Activated CD4-positive, alpha-beta T cell treated with anti-CD3 and anti-CD28 coated beads, Interleukin-2, amount 10 ng/mL, durations not matched to agents 24 days and 14 days (primary cell): ENCODE measurements around the gene MGAM2. TPM values are rescaled to one million over a fixed set of nuclear protein-coding genes. Genes with fewer than 3 reads are reported as not detected.
"Not testable (repeated sequence)": the region's sequence is repeated elsewhere in the genome, so short reads cannot be mapped to it uniquely, and the experiment has no call there.

ENCODE experiments used
- DNase-seq: peaks from one replicate; pipeline ENCODE4 v3.0.0; 2022
- H3K27ac Mint-ChIP-seq: one replicate; pipeline ENCODE4 v1.8.0; 2022; ENCODE audit warnings: mild to moderate bottlenecking, mixed read lengths
- H3K27me3 Mint-ChIP-seq: one replicate; pipeline ENCODE4 v1.8.0; 2022; ENCODE audit warnings: mixed read lengths
- H3K36me3 Mint-ChIP-seq: one replicate; pipeline ENCODE4 v1.8.0; 2022; ENCODE audit warnings: low read depth, mild to moderate bottlenecking, mixed read lengths
- H3K4me1 Mint-ChIP-seq: one replicate; pipeline ENCODE4 v1.8.0; 2021; ENCODE audit warnings: mixed read lengths
- H3K4me3 Mint-ChIP-seq: one replicate; pipeline ENCODE4 v1.8.0; 2022; ENCODE audit warnings: mild to moderate bottlenecking, moderate library complexity, mixed read lengths
- H3K9me3 Mint-ChIP-seq: one replicate; pipeline ENCODE4 v1.8.0; 2021; ENCODE audit warnings: mixed read lengths
- intact Hi-C: fragments of 100-400 bp; cut with micrococcal nuclease; formaldehyde crosslinking; loops from one replicate; pipeline ENCODE4 v1.15.1; 2023
- total RNA-seq: library from RNA; stranded (reverse); gene quantifications from 2 replicates; pipeline ENCODE4 v1.2.3, GENCODE V29; 2022

MGAM2 gene
- total RNA-seq: not detected in 2 replicates

GRCh38 chr7:142111499-142111898 lies at the start of gene MGAM2:
TSS of gene MGAM2 (plus strand) at chr7:142111718. CDS start at chr7:142116874, 5,156 bp downstream.
- Mint-ChIP-seq H3K27ac (no peak within 1 kb of the TSS), H3K4me1 (no peaks in the 10 kb centered on the region), H3K27me3 (peaks cover 4% of the 10 kb centered on the region), H3K9me3 (no peaks in the 10 kb centered on the region), H3K4me3 (no peak within 1 kb of the TSS), H3K36me3 (no peaks in the 10 kb centered on the region)
- no peak for DNase-seq
- intact Hi-C loops: no loop called here

GRCh38 chr7:142063551-142064442 lies 47.7 kb upstream of the MGAM2 start:
- Mint-ChIP-seq H3K27ac (no peak overlapping the region), H3K4me1 (no peaks in the 10 kb centered on the region), H3K27me3 (no peaks in the 10 kb centered on the region), H3K4me3 (no peak overlapping the region), H3K36me3 (no peaks in the 10 kb centered on the region), H3K9me3 (no peaks in the 10 kb centered on the region)
- intact Hi-C loops: no loop called here
- no peak for DNase-seq

GRCh38 chr7:142066536-142066935 lies 45.0 kb upstream of the MGAM2 start:
- Mint-ChIP-seq H3K4me3 (no peak overlapping the region), H3K36me3 (no peaks in the 10 kb centered on the region), H3K27me3 (no peaks in the 10 kb centered on the region), H3K9me3 (no peaks in the 10 kb centered on the region), H3K27ac (no peak overlapping the region), H3K4me1 (no peaks in the 10 kb centered on the region)
- DNase-seq: no peak
- intact Hi-C loops: no loop called here

- H3K27me3 Mint-ChIP-seq: peaks cover 2% of the 10 kb centered on the region
- H3K27ac Mint-ChIP-seq: no peak overlapping the region
- no peak for DNase-seq
- intact Hi-C loops: no loop called here
- no peaks in the 10 kb centered on the region for H3K36me3 Mint-ChIP-seq
- no peak overlapping the region for H3K4me3 Mint-ChIP-seq
- H3K9me3 Mint-ChIP-seq: no peaks in the 10 kb centered on the region
- H3K4me1 Mint-ChIP-seq: no peaks in the 10 kb centered on the region
These were observed 33.8 kb upstream of the MGAM2 start for GRCh38 chr7:142077762-142078161.

GRCh38 chr7:142083605-142084004 lies 27.9 kb upstream of the MGAM2 start:
- no peak overlapping the region for H3K4me3 Mint-ChIP-seq
- H3K4me1 Mint-ChIP-seq: no peaks in the 10 kb centered on the region
- H3K36me3 Mint-ChIP-seq: no peaks in the 10 kb centered on the region
- H3K27me3 Mint-ChIP-seq: no peaks in the 10 kb centered on the region
- no peaks in the 10 kb centered on the region for H3K9me3 Mint-ChIP-seq
- no peak overlapping the region for H3K27ac Mint-ChIP-seq
- no peak for DNase-seq
- intact Hi-C loops: no loop called here

- H3K9me3 Mint-ChIP-seq: no peaks in the 10 kb centered on the region
- H3K4me3 Mint-ChIP-seq: no peak overlapping the region
- H3K4me1 Mint-ChIP-seq: no peaks in the 10 kb centered on the region
- no peaks in the 10 kb centered on the region for H3K36me3 Mint-ChIP-seq
- no peak overlapping the region for H3K27ac Mint-ChIP-seq
- no peak for DNase-seq
- intact Hi-C loops: no loop called here
- H3K27me3 Mint-ChIP-seq: no peaks in the 10 kb centered on the region
These were observed 26.1 kb upstream of the MGAM2 start for GRCh38 chr7:142085428-142085827.

GRCh38 chr7:142088022-142088714 lies 23.4 kb upstream of the MGAM2 start:
- DNase-seq: no peak
- no peaks in the 10 kb centered on the region for H3K36me3 Mint-ChIP-seq
- H3K9me3 Mint-ChIP-seq: no peaks in the 10 kb centered on the region
- intact Hi-C loops: no loop called here
- H3K27ac Mint-ChIP-seq: no peak overlapping the region
- no peak overlapping the region for H3K4me3 Mint-ChIP-seq
- H3K4me1 Mint-ChIP-seq: no peaks in the 10 kb centered on the region
- H3K27me3 Mint-ChIP-seq: no peaks in the 10 kb centered on the region

- no peak overlapping the region for H3K4me3 Mint-ChIP-seq
- no peaks in the 10 kb centered on the region for H3K36me3 Mint-ChIP-seq
- H3K27me3 Mint-ChIP-seq: no peaks in the 10 kb centered on the region
- intact Hi-C loops: no loop called here
- H3K27ac Mint-ChIP-seq: no peak overlapping the region
- DNase-seq: no peak
- H3K9me3 Mint-ChIP-seq: no peaks in the 10 kb centered on the region
- H3K4me1 Mint-ChIP-seq: no peaks in the 10 kb centered on the region
These were observed 22.5 kb upstream of the MGAM2 start for GRCh38 chr7:142089035-142089434.

GRCh38 chr7:142091961-142092360 lies 19.6 kb upstream of the MGAM2 start:
- no peak for DNase-seq
- Mint-ChIP-seq H3K4me3 (no peak overlapping the region), H3K27ac (no peak overlapping the region), H3K36me3 (no peaks in the 10 kb centered on the region), H3K9me3 (no peaks in the 10 kb centered on the region), H3K27me3 (no peaks in the 10 kb centered on the region), H3K4me1 (no peaks in the 10 kb centered on the region)
- intact Hi-C loops: no loop called here

GRCh38 chr7:142094861-142095260 lies 16.7 kb upstream of the MGAM2 start:
- H3K4me1 Mint-ChIP-seq: no peaks in the 10 kb centered on the region

GRCh38 chr7:142097571-142097970 lies 13.9 kb upstream of the MGAM2 start:
- intact Hi-C loops: no loop called here
- Mint-ChIP-seq H3K9me3 (no peaks in the 10 kb centered on the region), H3K27me3 (no peaks in the 10 kb centered on the region), H3K36me3 (no peaks in the 10 kb centered on the region), H3K4me1 (peaks cover 2% of the 10 kb centered on the region), H3K27ac (no peak overlapping the region), H3K4me3 (no peak overlapping the region)
- no peak for DNase-seq

More at GRCh38 chr7:142094861-142095260, 16.7 kb upstream of the MGAM2 start:
- no peaks in the 10 kb centered on the region for H3K27me3 Mint-ChIP-seq
- DNase-seq: no peak
- H3K36me3 Mint-ChIP-seq: no peaks in the 10 kb centered on the region
- intact Hi-C loops: no loop called here
- H3K9me3 Mint-ChIP-seq: no peaks in the 10 kb centered on the region
- no peak overlapping the region for H3K27ac Mint-ChIP-seq
- H3K4me3 Mint-ChIP-seq: no peak overlapping the region

- Mint-ChIP-seq H3K27me3 (no peaks in the 10 kb centered on the region), H3K36me3 (no peaks in the 10 kb centered on the region), H3K4me3 (no peak overlapping the region), H3K9me3 (no peaks in the 10 kb centered on the region), H3K27ac (no peak overlapping the region), H3K4me1 (peaks cover 2% of the 10 kb centered on the region)
- intact Hi-C loops: no loop called here
- no peak for DNase-seq
These were observed 13.5 kb upstream of the MGAM2 start for GRCh38 chr7:142098004-142098403.

GRCh38 chr7:142099347-142099746 lies 12.2 kb upstream of the MGAM2 start:
- H3K36me3 Mint-ChIP-seq, intact Hi-C loops, H3K27me3 Mint-ChIP-seq, H3K4me3 Mint-ChIP-seq, H3K4me1 Mint-ChIP-seq, H3K9me3 Mint-ChIP-seq, H3K27ac Mint-ChIP-seq, DNase-seq: not testable (repeated sequence)

- no peak overlapping the region for H3K27ac Mint-ChIP-seq
- peaks cover 6% of the 10 kb centered on the region for H3K4me1 Mint-ChIP-seq
- no peaks in the 10 kb centered on the region for H3K27me3 Mint-ChIP-seq
- H3K9me3 Mint-ChIP-seq: no peaks in the 10 kb centered on the region
- no peak overlapping the region for H3K4me3 Mint-ChIP-seq
- intact Hi-C loops: no loop called here
- DNase-seq: no peak
- H3K36me3 Mint-ChIP-seq: no peaks in the 10 kb centered on the region
These were observed 10.9 kb upstream of the MGAM2 start for GRCh38 chr7:142100634-142101033.
